ENCODE results near the gene MINDY4.

Gene MINDY4

GRCh38 chr7:30864101-30864500 is 92.9 kb downstream of the MINDY4 start:
- no CpG with 5 or more reads among the region's 3 CpGs for WGBS, 2 donors (ENCODE audit: extremely low coverage in 2 of 2, insufficient read length in 2 of 2, insufficient replicate concordance in 1 of 2)

GRCh38 chr7:30865076-30865475 is 93.9 kb downstream of the MINDY4 start:
- Histone ChIP-seq H3K36me3 (replicated peaks in 1 of 2; ENCODE audit: control insufficient read depth in 2 of 2, insufficient read depth in 2 of 2, low read length in 2 of 2) (peaks cover 0 to 2% of the 10 kb centered on the region in 2 donors), H3K4me1 (ENCODE audit: control insufficient read depth in 2 of 2, insufficient read depth in 1 of 2, low read depth in 1 of 2, low read length in 2 of 2) (peaks cover 0 to 7% of the 10 kb centered on the region in 2 donors), H3K18ac (ENCODE audit: low read length) (peak overlapping the region; percentile 41), H2BK120ac (ENCODE audit: low read depth, low read length) (no peak overlapping the region), H4K8ac (ENCODE audit: low read depth, low read length) (no peak overlapping the region), H2BK15ac (ENCODE audit: low read length) (no peak overlapping the region), H3K4ac (ENCODE audit: low read length) (no peak overlapping the region), H4K91ac (ENCODE audit: low read depth, low read length, poor library complexity) (no peak overlapping the region), H3K27ac (replicated peaks; ENCODE audit: low read length) (no peak overlapping the region), H2BK12ac (ENCODE audit: low read length) (peak overlapping the region; percentile 23), H3K79me1 (ENCODE audit: low read depth, low read length) (no peaks in the 10 kb centered on the region), H2AFZ (ENCODE audit: low read length) (no peak overlapping the region), H3K9ac (ENCODE audit: low read depth, low read length, poor library complexity) (no peak overlapping the region), H3K14ac (ENCODE audit: low read length) (no peak overlapping the region), H3K23ac (ENCODE audit: low read depth, low read length, poor library complexity) (no peak overlapping the region), H3K4me3 (ENCODE audit: low read length in 2 of 2) (no peak overlapping the region), H3K9me3 (replicated peaks in 1 of 2; ENCODE audit: control insufficient read depth in 2 of 2, insufficient read depth in 1 of 2, low read depth in 1 of 2, low read length in 2 of 2) (no peaks in the 10 kb centered on the region), H3K4me2 (ENCODE audit: insufficient read depth, low read length, poor library complexity, severe bottlenecking) (no peak overlapping the region), H3K27me3 (ENCODE audit: control insufficient read depth in 3 of 3, insufficient read depth in 3 of 3, low read depth in 1 of 3, low read length in 3 of 3) (no peaks in the 10 kb centered on the region), H2BK5ac (ENCODE audit: low read length) (no peak overlapping the region), H2AK5ac (ENCODE audit: low read depth, low read length) (no peak overlapping the region)
- WGBS, 2 donors (ENCODE audit: extremely low coverage in 2 of 2, insufficient read length in 2 of 2, insufficient replicate concordance in 1 of 2): no CpG with 5 or more reads among the region's 4 CpGs
- no peak for DNase-seq (ENCODE audit: low spot score)

More at GRCh38 chr7:30864101-30864500, 92.9 kb downstream of the MINDY4 start:
- Histone ChIP-seq H4K8ac (ENCODE audit: low read depth, low read length) (no peak overlapping the region), H3K4me2 (ENCODE audit: insufficient read depth, low read length, poor library complexity, severe bottlenecking) (no peak overlapping the region), H3K23ac (ENCODE audit: low read depth, low read length, poor library complexity) (no peak overlapping the region), H3K9ac (ENCODE audit: low read depth, low read length, poor library complexity) (no peak overlapping the region), H2BK120ac (ENCODE audit: low read depth, low read length) (no peak overlapping the region), H4K91ac (ENCODE audit: low read depth, low read length, poor library complexity) (no peak overlapping the region), H2BK5ac (ENCODE audit: low read length) (no peak overlapping the region), H3K4me1 (ENCODE audit: control insufficient read depth in 2 of 2, insufficient read depth in 1 of 2, low read depth in 1 of 2, low read length in 2 of 2) (peaks cover 0 to 16% of the 10 kb centered on the region in 2 donors), H3K27me3 (ENCODE audit: control insufficient read depth in 3 of 3, insufficient read depth in 3 of 3, low read depth in 1 of 3, low read length in 3 of 3) (no peaks in the 10 kb centered on the region), H2AFZ (ENCODE audit: low read length) (no peak overlapping the region), H3K4me3 (ENCODE audit: low read length in 2 of 2) (no peak overlapping the region), H2BK12ac (ENCODE audit: low read length) (no peak overlapping the region), H3K27ac (replicated peaks; ENCODE audit: low read length) (no peak overlapping the region), H3K18ac (ENCODE audit: low read length) (no peak overlapping the region), H3K9me3 (replicated peaks in 1 of 2; ENCODE audit: control insufficient read depth in 2 of 2, insufficient read depth in 1 of 2, low read depth in 1 of 2, low read length in 2 of 2) (no peaks in the 10 kb centered on the region), H2AK5ac (ENCODE audit: low read depth, low read length) (no peak overlapping the region), H3K14ac (ENCODE audit: low read length) (no peak overlapping the region), H2BK15ac (ENCODE audit: low read length) (no peak overlapping the region), H3K79me1 (ENCODE audit: low read depth, low read length) (no peaks in the 10 kb centered on the region), H3K4ac (ENCODE audit: low read length) (no peak overlapping the region), H3K36me3 (replicated peaks in 1 of 2; ENCODE audit: control insufficient read depth in 2 of 2, insufficient read depth in 2 of 2, low read length in 2 of 2) (peaks cover 0 to 2% of the 10 kb centered on the region in 2 donors)
- DNase-seq (ENCODE audit: low spot score): no peak

- no peak overlapping the region for H3K4ac ChIP-seq (ENCODE audit: low read length)
- H2BK12ac ChIP-seq (ENCODE audit: low read length): no peak overlapping the region
- peaks cover 0 to 5% of the 10 kb centered on the region in 2 donors for H3K4me1 ChIP-seq (ENCODE audit: control insufficient read depth in 2 of 2, insufficient read depth in 1 of 2, low read depth in 1 of 2, low read length in 2 of 2)
- no peaks in the 10 kb centered on the region for H3K27me3 ChIP-seq (ENCODE audit: control insufficient read depth in 3 of 3, insufficient read depth in 3 of 3, low read depth in 1 of 3, low read length in 3 of 3)
- no peak overlapping the region for H3K4me2 ChIP-seq (ENCODE audit: insufficient read depth, low read length, poor library complexity, severe bottlenecking)
- DNase-seq (ENCODE audit: low spot score): no peak
- H3K14ac ChIP-seq (ENCODE audit: low read length): peak overlapping the region; percentile 26
- H2BK120ac ChIP-seq (ENCODE audit: low read depth, low read length): no peak overlapping the region
- H3K9ac ChIP-seq (ENCODE audit: low read depth, low read length, poor library complexity): no peak overlapping the region
- H3K27ac ChIP-seq (replicated peaks; ENCODE audit: low read length): no peak overlapping the region
- H3K18ac ChIP-seq (ENCODE audit: low read length): peak overlapping the region; percentile 49
- no peak overlapping the region for H4K91ac ChIP-seq (ENCODE audit: low read depth, low read length, poor library complexity)
- no peak overlapping the region for H2BK15ac ChIP-seq (ENCODE audit: low read length)
- no peak overlapping the region for H2AK5ac ChIP-seq (ENCODE audit: low read depth, low read length)
- no peak overlapping the region for H4K8ac ChIP-seq (ENCODE audit: low read depth, low read length)
- no peak overlapping the region for H3K4me3 ChIP-seq (ENCODE audit: low read length in 2 of 2)
- H3K9me3 ChIP-seq (replicated peaks in 1 of 2; ENCODE audit: control insufficient read depth in 2 of 2, insufficient read depth in 1 of 2, low read depth in 1 of 2, low read length in 2 of 2): no peaks in the 10 kb centered on the region
- no peak overlapping the region for H2BK5ac ChIP-seq (ENCODE audit: low read length)
- no CpG with 5 or more reads among the region's 4 CpGs for WGBS, 2 donors (ENCODE audit: extremely low coverage in 2 of 2, insufficient read length in 2 of 2, insufficient replicate concordance in 1 of 2)
- peak overlapping the region; percentile 23 for H3K23ac ChIP-seq (ENCODE audit: low read depth, low read length, poor library complexity)
- H3K79me1 ChIP-seq (ENCODE audit: low read depth, low read length): no peaks in the 10 kb centered on the region
- H3K36me3 ChIP-seq (replicated peaks in 1 of 2; ENCODE audit: control insufficient read depth in 2 of 2, insufficient read depth in 2 of 2, low read length in 2 of 2): peaks cover 0 to 2% of the 10 kb centered on the region in 2 donors
- no peak overlapping the region for H2AFZ ChIP-seq (ENCODE audit: low read length)
These were observed 94.6 kb downstream of the MINDY4 start for GRCh38 chr7:30865821-30866220.

- no peak overlapping the region for H2BK15ac ChIP-seq (ENCODE audit: low read length)
- H2BK5ac ChIP-seq (ENCODE audit: low read length): no peak overlapping the region
- no peak overlapping the region for H2AK5ac ChIP-seq (ENCODE audit: low read depth, low read length)
- no peak overlapping the region for H3K27ac ChIP-seq (replicated peaks; ENCODE audit: low read length)
- H3K27me3 ChIP-seq (ENCODE audit: control insufficient read depth in 3 of 3, insufficient read depth in 3 of 3, low read depth in 1 of 3, low read length in 3 of 3): no peaks in the 10 kb centered on the region
- H3K4me3 ChIP-seq (ENCODE audit: low read length in 2 of 2): no peak overlapping the region
- H3K79me1 ChIP-seq (ENCODE audit: low read depth, low read length): no peaks in the 10 kb centered on the region
- peaks cover 0 to 6% of the 10 kb centered on the region in 2 donors for H3K4me1 ChIP-seq (ENCODE audit: control insufficient read depth in 2 of 2, insufficient read depth in 1 of 2, low read depth in 1 of 2, low read length in 2 of 2)
- no peak overlapping the region for H2BK12ac ChIP-seq (ENCODE audit: low read length)
- no CpG with 5 or more reads among the region's 7 CpGs for WGBS, 2 donors (ENCODE audit: extremely low coverage in 2 of 2, insufficient read length in 2 of 2, insufficient replicate concordance in 1 of 2)
- H3K36me3 ChIP-seq (replicated peaks in 1 of 2; ENCODE audit: control insufficient read depth in 2 of 2, insufficient read depth in 2 of 2, low read length in 2 of 2): no peaks in the 10 kb centered on the region
- no peak overlapping the region for H3K18ac ChIP-seq (ENCODE audit: low read length)
- no peak overlapping the region for H4K91ac ChIP-seq (ENCODE audit: low read depth, low read length, poor library complexity)
- H3K9me3 ChIP-seq (replicated peaks in 1 of 2; ENCODE audit: control insufficient read depth in 2 of 2, insufficient read depth in 1 of 2, low read depth in 1 of 2, low read length in 2 of 2): no peaks in the 10 kb centered on the region
- H4K8ac ChIP-seq (ENCODE audit: low read depth, low read length): no peak overlapping the region
- DNase-seq (ENCODE audit: low spot score): no peak
- H3K4me2 ChIP-seq (ENCODE audit: insufficient read depth, low read length, poor library complexity, severe bottlenecking): no peak overlapping the region
- no peak overlapping the region for H3K14ac ChIP-seq (ENCODE audit: low read length)
- H3K23ac ChIP-seq (ENCODE audit: low read depth, low read length, poor library complexity): no peak overlapping the region
- H2AFZ ChIP-seq (ENCODE audit: low read length): no peak overlapping the region
- no peak overlapping the region for H3K9ac ChIP-seq (ENCODE audit: low read depth, low read length, poor library complexity)
- no peak overlapping the region for H2BK120ac ChIP-seq (ENCODE audit: low read depth, low read length)
- no peak overlapping the region for H3K4ac ChIP-seq (ENCODE audit: low read length)
These were observed 95.7 kb downstream of the MINDY4 start for GRCh38 chr7:30866939-30867338.
